ENCODE results near the gene CCNL2. TPM values are rescaled to one million over a fixed set of nuclear protein-coding genes. Genes with fewer than 3 reads are reported as not detected.

The CCNL2 gene
- total and polyA plus RNA-seq, 2 of the 13 experiments (the other 11 are each of a cell fraction or from before 2014, with no cell fraction given) = 105 to 340 TPM

- no peak for TF ChIP-seq ZNF101 (CRISPR knock-in tag; IDR thresholded peaks at IDR 0.05; ENCODE audit: borderline replicate concordance, low read depth)
- TF ChIP-seq ZNF205 (CRISPR knock-in tag; IDR thresholded peaks at IDR 0.05) = peak; percentile 30; the same call in 1 of the 2 replicates
- TF ChIP-seq HES4 (CRISPR knock-in tag; IDR thresholded peaks at IDR 0.05; ENCODE audit: borderline replicate concordance) = no peak
- no peak for TF ChIP-seq USF2 (IDR thresholded peaks at IDR 0.05; ENCODE audit: low read depth, low read length)
- no peak for TF ChIP-seq USF2 (CRISPR knock-in tag; IDR thresholded peaks at IDR 0.05; ENCODE audit: borderline replicate concordance)
- 0 out of 2 replicates have a peak, but pooled peaks have one; percentile 47 for TF ChIP-seq ZNF747 (CRISPR knock-in tag; IDR thresholded peaks at IDR 0.05; ENCODE audit: borderline replicate concordance)
- no peak for TF ChIP-seq HNRNPK (IDR thresholded peaks at IDR 0.05; ENCODE audit: low read depth, low read length, poor library complexity, severe bottlenecking)
- no peak for TF ChIP-seq ATAD3A (CRISPR knock-in tag; IDR thresholded peaks at IDR 0.05)
- no peak for TF ChIP-seq TCF7L2 (IDR thresholded peaks at IDR 0.05; ENCODE audit: low read depth, low read length)
- TF ChIP-seq, protein P1, sequence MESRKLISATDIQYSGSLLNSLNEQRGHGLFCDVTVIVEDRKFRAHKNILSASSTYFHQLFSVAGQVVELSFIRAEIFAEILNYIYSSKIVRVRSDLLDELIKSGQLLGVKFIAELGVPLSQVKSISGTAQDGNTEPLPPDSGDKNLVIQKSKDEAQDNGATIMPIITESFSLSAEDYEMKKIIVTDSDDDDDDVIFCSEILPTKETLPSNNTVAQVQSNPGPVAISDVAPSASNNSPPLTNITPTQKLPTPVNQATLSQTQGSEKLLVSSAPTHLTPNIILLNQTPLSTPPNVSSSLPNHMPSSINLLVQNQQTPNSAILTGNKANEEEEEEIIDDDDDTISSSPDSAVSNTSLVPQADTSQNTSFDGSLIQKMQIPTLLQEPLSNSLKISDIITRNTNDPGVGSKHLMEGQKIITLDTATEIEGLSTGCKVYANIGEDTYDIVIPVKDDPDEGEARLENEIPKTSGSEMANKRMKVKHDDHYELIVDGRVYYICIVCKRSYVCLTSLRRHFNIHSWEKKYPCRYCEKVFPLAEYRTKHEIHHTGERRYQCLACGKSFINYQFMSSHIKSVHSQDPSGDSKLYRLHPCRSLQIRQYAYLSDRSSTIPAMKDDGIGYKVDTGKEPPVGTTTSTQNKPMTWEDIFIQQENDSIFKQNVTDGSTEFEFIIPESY (CRISPR knock-in tag; IDR thresholded peaks at IDR 0.05) = no peak
- TF ChIP-seq ZSCAN9 (CRISPR knock-in tag; IDR thresholded peaks at IDR 0.05; ENCODE audit: borderline replicate concordance) = peak; percentile 27; the same call in 1 of the 2 replicates
- no peak for TF ChIP-seq ZSCAN21 (CRISPR knock-in tag; IDR thresholded peaks at IDR 0.05; ENCODE audit: borderline replicate concordance)
- TF ChIP-seq EZH2 (conservative IDR thresholded peaks at IDR 0.05; ENCODE audit: low read depth, low read length) = no peak
- no peak for TF ChIP-seq ADNP (CRISPR knock-in tag; IDR thresholded peaks at IDR 0.05)
- no peak for TF ChIP-seq CENPX (CRISPR knock-in tag; IDR thresholded peaks at IDR 0.05)
- no peak for TF ChIP-seq PRDM4 (CRISPR knock-in tag; IDR thresholded peaks at IDR 0.05; ENCODE audit: borderline replicate concordance)
- TF ChIP-seq ZNF75D (CRISPR knock-in tag; IDR thresholded peaks at IDR 0.05; ENCODE audit: borderline replicate concordance) = no peak
- TF ChIP-seq, protein P2, sequence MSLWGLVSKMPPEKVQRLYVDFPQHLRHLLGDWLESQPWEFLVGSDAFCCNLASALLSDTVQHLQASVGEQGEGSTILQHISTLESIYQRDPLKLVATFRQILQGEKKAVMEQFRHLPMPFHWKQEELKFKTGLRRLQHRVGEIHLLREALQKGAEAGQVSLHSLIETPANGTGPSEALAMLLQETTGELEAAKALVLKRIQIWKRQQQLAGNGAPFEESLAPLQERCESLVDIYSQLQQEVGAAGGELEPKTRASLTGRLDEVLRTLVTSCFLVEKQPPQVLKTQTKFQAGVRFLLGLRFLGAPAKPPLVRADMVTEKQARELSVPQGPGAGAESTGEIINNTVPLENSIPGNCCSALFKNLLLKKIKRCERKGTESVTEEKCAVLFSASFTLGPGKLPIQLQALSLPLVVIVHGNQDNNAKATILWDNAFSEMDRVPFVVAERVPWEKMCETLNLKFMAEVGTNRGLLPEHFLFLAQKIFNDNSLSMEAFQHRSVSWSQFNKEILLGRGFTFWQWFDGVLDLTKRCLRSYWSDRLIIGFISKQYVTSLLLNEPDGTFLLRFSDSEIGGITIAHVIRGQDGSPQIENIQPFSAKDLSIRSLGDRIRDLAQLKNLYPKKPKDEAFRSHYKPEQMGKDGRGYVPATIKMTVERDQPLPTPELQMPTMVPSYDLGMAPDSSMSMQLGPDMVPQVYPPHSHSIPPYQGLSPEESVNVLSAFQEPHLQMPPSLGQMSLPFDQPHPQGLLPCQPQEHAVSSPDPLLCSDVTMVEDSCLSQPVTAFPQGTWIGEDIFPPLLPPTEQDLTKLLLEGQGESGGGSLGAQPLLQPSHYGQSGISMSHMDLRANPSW (CRISPR knock-in tag; IDR thresholded peaks at IDR 0.05; ENCODE audit: borderline replicate concordance) = 0 out of 2 replicates have a peak, but pooled peaks have one; percentile 55
- no peak for TF ChIP-seq HNRNPUL1 (IDR thresholded peaks at IDR 0.05; ENCODE audit: low read depth, low read length)
These were observed 38.8 kb upstream of the CCNL2 start (continued) for GRCh38 chr1:1437904-1438376.
